H1 (cell line): ENCODE results near the gene FRMD4A. TPM values are rescaled to one million over a fixed set of nuclear protein-coding genes. Genes with fewer than 3 reads are reported as not detected.

Source experiments
- CTCF ChIA-PET: fragments of 300-600 bp; sonication (Branson Sonifier 250); formaldehyde crosslinking; loops from one replicate; lab custom pipeline; 2021; ENCODE audit not compliant: partially characterized antibody; lab: Charles Lee
- POLR2A ChIA-PET: fragments of 300-600 bp; sonication (Branson Sonifier 250); formaldehyde crosslinking; loops from one replicate; lab custom pipeline; 2021; ENCODE audit warnings: inconsistent platforms; ENCODE audit not compliant: partially characterized antibody; lab: Charles Lee
- DNase-seq, 2 experiments: peaks; one replicate each; pipeline versions ENCODE4 v3.0.0 to v3.0.0-alpha.2; 2010 to 2022; ENCODE audit warnings: low spot score in 2 of 2, low read depth in 1 of 2, mixed read lengths in 1 of 2
- FAIRE-seq: peaks from 2 replicates; lab custom pipeline; 2011; peaks lifted over from hg19 to GRCh38; lab: Jason Lieb, UNC
- H2AFZ ChIP-seq: 2 replicates; pipeline ENCODE4 v1.8.1; 2012; ENCODE audit warnings: low read length, inconsistent platforms
- H2AK5ac ChIP-seq: 2 replicates; pipeline ENCODE4 v1.6.1; 2013; ENCODE audit warnings: low read depth, low read length
- H2BK120ac ChIP-seq: replicated peaks from 2 replicates; pipeline ENCODE3; 2013; ENCODE audit warnings: low read depth, low read length, inconsistent platforms
- H2BK12ac ChIP-seq: 2 replicates; pipeline ENCODE4 v1.6.1; 2013; ENCODE audit warnings: low read depth, low read length
- H2BK15ac ChIP-seq: 2 replicates; pipeline ENCODE4 v1.6.1; 2013; ENCODE audit warnings: low read length
- H2BK20ac ChIP-seq: 2 replicates; pipeline ENCODE4 v1.6.1; 2013; ENCODE audit warnings: low read length
- H2BK5ac ChIP-seq: 2 replicates; pipeline ENCODE4 v1.6.1; 2013; ENCODE audit warnings: low read depth, low read length
- H3K14ac ChIP-seq: 2 replicates; pipeline ENCODE4 v1.6.1; 2013; ENCODE audit warnings: inconsistent platforms; ENCODE audit not compliant: insufficient read length
- H3K18ac ChIP-seq: 2 replicates; pipeline ENCODE4 v1.6.1; 2013; ENCODE audit warnings: low read length; ENCODE audit errors: extremely low read depth
- H3K23ac ChIP-seq: 2 replicates; pipeline ENCODE4 v1.6.1; 2013; ENCODE audit warnings: inconsistent platforms; ENCODE audit not compliant: insufficient read length
- H3K23me2 ChIP-seq: 2 replicates; pipeline ENCODE4 v1.6.1; 2013; ENCODE audit warnings: low read depth, low read length
- H3K27ac ChIP-seq: 2 replicates; pipeline ENCODE4 v1.6.1; 2011; ENCODE audit warnings: low read depth, low read length, inconsistent platforms
- H3K27me3 ChIP-seq, 4 experiments: replicated peaks in 1 of 4; 1 replicate in 1 of 4; 2 replicates in 3 of 4; pipeline versions ENCODE4 v1.6.1 to v1.8.1; 2011 to 2013; ENCODE audit warnings: low read length in 3 of 4, mild to moderate bottlenecking in 3 of 4, inconsistent platforms in 2 of 4, mixed read lengths in 2 of 4, moderate library complexity in 1 of 4; ENCODE audit not compliant: control insufficient read depth in 3 of 4, insufficient read depth in 3 of 4; ENCODE audit errors: extremely low read depth in 1 of 4
- H3K36me3 ChIP-seq, 4 experiments: 2 replicates each; pipeline versions ENCODE4 v1.6.1 to v1.8.1; 2011 to 2013; ENCODE audit warnings: mild to moderate bottlenecking in 4 of 4, low read length in 3 of 4, moderate library complexity in 2 of 4, control low read depth in 1 of 4, inconsistent platforms in 1 of 4; ENCODE audit not compliant: insufficient read depth in 4 of 4, control insufficient read depth in 2 of 4
- H3K4ac ChIP-seq: replicated peaks from 2 replicates; pipeline ENCODE3; 2013; ENCODE audit warnings: low read length, low read depth, mixed read lengths, inconsistent platforms; ENCODE audit not compliant: insufficient read length
- H3K4me1 ChIP-seq, 4 experiments: replicated peaks in 1 of 4; 1 replicate in 1 of 4; 2 replicates in 3 of 4; pipeline versions ENCODE4 v1.6.1 to v1.8.1; 2011 to 2013; ENCODE audit warnings: low read length in 3 of 4, inconsistent platforms in 2 of 4, mixed read lengths in 1 of 4; ENCODE audit not compliant: insufficient read depth in 4 of 4, control insufficient read depth in 3 of 4
- H3K4me2 ChIP-seq, 2 experiments: 2 replicates each; pipeline versions ENCODE4 v1.6.1 to v1.8.1; 2011 to 2013; ENCODE audit warnings: low read depth in 2 of 2, low read length in 2 of 2, control low read depth in 1 of 2, inconsistent platforms in 1 of 2, mild to moderate bottlenecking in 1 of 2; ENCODE audit not compliant: insufficient read depth in 1 of 2
- H3K4me3 ChIP-seq, 4 experiments: fragments of 200-600, 300-600 bp in 1 of 4; sonication (generic), shearing (Covaris generic), sonication (Bioruptor Twin) in 1 of 4; 2 replicates each; pipeline versions ENCODE4 v1.5.1 to v1.8.1; 2011 to 2016; ENCODE audit warnings: low read length in 4 of 4, low read depth in 3 of 4, control low read depth in 2 of 4, inconsistent platforms in 2 of 4, mild to moderate bottlenecking in 2 of 4, mixed read lengths in 1 of 4, moderate library complexity in 1 of 4; ENCODE audit not compliant: insufficient read depth in 2 of 4; ENCODE audit errors: extremely low read depth in 1 of 4
- H3K56ac ChIP-seq: replicated peaks from 2 replicates; pipeline ENCODE3; 2013; ENCODE audit warnings: low read depth, mild to moderate bottlenecking, mixed read lengths, low read length, inconsistent platforms; ENCODE audit not compliant: insufficient read length
- H3K79me1 ChIP-seq: 2 replicates; pipeline ENCODE4 v1.6.1; 2013; ENCODE audit warnings: low read depth, low read length, control low read depth
- H3K79me2 ChIP-seq, 2 experiments: 2 replicates each; pipeline versions ENCODE4 v1.6.1 to v1.8.1; 2012 to 2013; ENCODE audit warnings: low read length in 2 of 2, mild to moderate bottlenecking in 2 of 2, inconsistent platforms in 1 of 2; ENCODE audit not compliant: insufficient read depth in 2 of 2, control insufficient read depth in 1 of 2
- H3K9ac ChIP-seq, 4 experiments: replicated peaks in 1 of 4; 1 replicate in 1 of 4; 2 replicates in 3 of 4; pipeline versions ENCODE4 v1.6.1 to v1.8.1; 2011 to 2013; ENCODE audit warnings: low read depth in 3 of 4, low read length in 3 of 4, control low read depth in 2 of 4, mild to moderate bottlenecking in 2 of 4, moderate library complexity in 2 of 4, inconsistent platforms in 1 of 4; ENCODE audit errors: extremely low read depth in 1 of 4
- H3K9me3 ChIP-seq, 2 experiments: 2 replicates each; pipeline versions ENCODE4 v1.6.1 to v1.8.1; 2012 to 2013; ENCODE audit warnings: mild to moderate bottlenecking in 2 of 2, moderate library complexity in 2 of 2, control low read depth in 1 of 2, inconsistent platforms in 1 of 2, low read depth in 1 of 2, low read length in 1 of 2, mixed read lengths in 1 of 2; ENCODE audit not compliant: insufficient read depth in 2 of 2
- H4K20me1 ChIP-seq, 2 experiments: replicated peaks in 1 of 2; 2 replicates each; pipeline versions ENCODE3 to v1.8.1; 2011 to 2013; ENCODE audit warnings: inconsistent platforms in 2 of 2, low read length in 2 of 2, mild to moderate bottlenecking in 1 of 2; ENCODE audit not compliant: insufficient read depth in 2 of 2, control insufficient read depth in 1 of 2
- H4K5ac ChIP-seq: 2 replicates; pipeline ENCODE4 v1.6.1; 2013; ENCODE audit warnings: low read length, low read depth, mixed read lengths, inconsistent platforms; ENCODE audit not compliant: insufficient read length
- H4K8ac ChIP-seq: 2 replicates; pipeline ENCODE4 v1.8.0; 2013; ENCODE audit warnings: mild to moderate bottlenecking, moderate library complexity, low read length, inconsistent platforms; ENCODE audit not compliant: insufficient read depth; ENCODE audit errors: extremely low read depth
- H4K91ac ChIP-seq: replicated peaks from 2 replicates; pipeline ENCODE3; 2013; ENCODE audit warnings: low read length, mixed read lengths, inconsistent platforms; ENCODE audit not compliant: insufficient read length
- ATF2 ChIP-seq: IDR thresholded peaks from 2 replicates; pipeline ENCODE4 v1.6.1; 2012; ENCODE audit warnings: low read length, inconsistent platforms
- CBX5 ChIP-seq: fragments of 300-800, 300-1000 bp; sonication (generic); IDR thresholded peaks from 2 replicates; pipeline ENCODE4 v1.7.1; 2016; ENCODE audit warnings: antibody characterized with exemption, low read length, low read depth
- CTBP2 ChIP-seq: IDR thresholded peaks from 2 replicates; pipeline ENCODE4 v1.7.0; 2011; ENCODE audit warnings: borderline replicate concordance, mild to moderate bottlenecking, moderate library complexity, mixed read lengths, low read length; ENCODE audit not compliant: insufficient read depth, insufficient read length
- EGR1 ChIP-seq: IDR thresholded peaks from 2 replicates; pipeline ENCODE4 v1.6.1; 2011; ENCODE audit warnings: low read depth, low read length, borderline replicate concordance
- FOSL1 ChIP-seq: IDR thresholded peaks from 2 replicates; pipeline ENCODE4 v1.6.1; 2011; ENCODE audit warnings: mild to moderate bottlenecking, low read depth, low read length, moderate library complexity; ENCODE audit not compliant: insufficient read depth
- KDM1A ChIP-seq: fragments of 200-600, 300-600 bp; sonication (generic); IDR thresholded peaks from 2 replicates; pipeline ENCODE4 v1.7.1; 2016; ENCODE audit warnings: mild to moderate bottlenecking, low read length, borderline replicate concordance
- SP4 ChIP-seq: IDR thresholded peaks from 2 replicates; pipeline ENCODE4 v1.6.1; 2012; ENCODE audit warnings: low read length, inconsistent platforms
- SRF ChIP-seq: IDR thresholded peaks from 2 replicates; pipeline ENCODE4 v1.6.1; 2011; ENCODE audit warnings: mild to moderate bottlenecking, low read depth, low read length, moderate library complexity
- TAF7 ChIP-seq: optimal IDR thresholded peaks from 2 replicates; pipeline ENCODE3; 2011; ENCODE audit warnings: low read depth, mild to moderate bottlenecking, inconsistent platforms, low read length, moderate library complexity, borderline replicate concordance
- USF2 ChIP-seq: IDR thresholded peaks from 2 replicates; pipeline ENCODE4 v1.6.1; 2011; ENCODE audit warnings: low read length, improper control_type of control experiment
- WGBS, 2 experiments: shearing (Covaris generic) in 1 of 2; methylation state at CpG; one replicate each; pipeline versions ENCODE4 v1.1.6 to v1.1.7; 2013 to 2015; ENCODE audit warnings: low lambda C conversion rate in 2 of 2, mixed read lengths in 2 of 2, inconsistent platforms in 1 of 2, low coverage in 1 of 2, missing lambda C conversion rate in 1 of 2; ENCODE audit not compliant: insufficient replicate concordance in 2 of 2, insufficient coverage in 1 of 2, insufficient read length in 1 of 2; ENCODE audit errors: extremely low coverage in 1 of 2, missing lambda C conversion rate in 1 of 2; 5-methylcytosine and 5-hydroxymethylcytosine counted together
- polyA plus RNA-seq, 7 experiments: library from polyadenylated mRNA; depleted of rRNA in 3 of 7; stranded (reverse) in 5 of 7; unstranded in 2 of 7; fragments of >200 nt in 5 of 7; fragments of 200-250 nt in 2 of 7; gene quantifications; 1 replicate in 5 of 7; 2 replicates in 1 of 7; 4 replicates in 1 of 7; pipeline versions ENCODE4 v1.2.1 to v1.2.3, GENCODE V29; 2011 to 2013; ENCODE audit warnings: missing spikeins in 2 of 7, mixed read lengths in 2 of 7
- total RNA-seq: library from RNA; stranded (reverse); fragmentation: NEBNext Ultra II Directional; extraction: Animal tissue kit (Norgen Biotek cat#: 25700); gene quantifications from 2 replicates; pipeline ENCODE4 v1.2.1, GENCODE V29; 2021
- TF ChIP-seq, protein P1 (sequence below): IDR thresholded peaks from 2 replicates; pipeline ENCODE4 v1.6.1; 2012; ENCODE audit warnings: inconsistent platforms

Gene FRMD4A
- total and polyA plus RNA-seq, 2 of the 8 experiments (the other 6 are each of a cell fraction or from before 2014, with no cell fraction given) = 38.6 to 39.6 TPM

GRCh38 chr10:14356921-14357320 lies 26.2 kb upstream of the FRMD4A start:
- no peak overlapping the region for H3K9ac ChIP-seq
- no peak overlapping the region for H3K56ac ChIP-seq
- no peak overlapping the region for H3K18ac ChIP-seq
- DNase-seq (no peak), FAIRE-seq (no peak)
- no peak overlapping the region for H2BK5ac ChIP-seq
- H3K9me3 ChIP-seq = no peaks in the 10 kb centered on the region
- no peak overlapping the region for H3K4ac ChIP-seq
- no peak overlapping the region for H2BK20ac ChIP-seq
- H3K4me1 ChIP-seq = 0 out of 7 replicates have a peak, but pooled peaks cover 0 to 2% (median 0%) of the 10 kb centered on the region in 4 experiments
- ChIA-PET CTCF (no interaction called here), POLR2A (no interaction called here)
- no peak overlapping the region for H3K14ac ChIP-seq
- no peaks in the 10 kb centered on the region for H3K36me3 ChIP-seq
- no peak overlapping the region for H3K27ac ChIP-seq
- no peak overlapping the region for H3K23ac ChIP-seq
- no peak overlapping the region for H2AFZ ChIP-seq
- H3K4me3 ChIP-seq = no peak overlapping the region
- no peak overlapping the region for H4K5ac ChIP-seq
- no peak overlapping the region for H4K91ac ChIP-seq
- no peaks in the 10 kb centered on the region for H4K20me1 ChIP-seq
- no peaks in the 10 kb centered on the region for H3K79me1 ChIP-seq
- H4K8ac ChIP-seq = no peak overlapping the region
- no peaks in the 10 kb centered on the region for H3K27me3 ChIP-seq
- H3K23me2 ChIP-seq = no peaks in the 10 kb centered on the region
- no peak overlapping the region for H2BK12ac ChIP-seq
- H2BK120ac ChIP-seq = no peak overlapping the region
- no peak overlapping the region for H2BK15ac ChIP-seq
- WGBS, 2 experiments = 92% methylated on average over 3 of the region's 3 CpGs; no CpG with 5 or more reads in 1 of the 2 experiments
- no peak overlapping the region for H2AK5ac ChIP-seq
- H3K79me2 ChIP-seq = no peaks in the 10 kb centered on the region
- H3K4me2 ChIP-seq = no peak overlapping the region
- TF ChIP-seq ATF2 = no peak
- TF ChIP-seq TAF7 = no peak
- no peak for TF ChIP-seq SRF
- TF ChIP-seq KDM1A = no peak
- no peak for TF ChIP-seq CTBP2
- no peak for TF ChIP-seq USF2
- TF ChIP-seq, protein P1, sequence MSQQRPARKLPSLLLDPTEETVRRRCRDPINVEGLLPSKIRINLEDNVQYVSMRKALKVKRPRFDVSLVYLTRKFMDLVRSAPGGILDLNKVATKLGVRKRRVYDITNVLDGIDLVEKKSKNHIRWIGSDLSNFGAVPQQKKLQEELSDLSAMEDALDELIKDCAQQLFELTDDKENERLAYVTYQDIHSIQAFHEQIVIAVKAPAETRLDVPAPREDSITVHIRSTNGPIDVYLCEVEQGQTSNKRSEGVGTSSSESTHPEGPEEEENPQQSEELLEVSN = no peak
- no peak for TF ChIP-seq CBX5
- TF ChIP-seq FOSL1 = no peak
- no peak for TF ChIP-seq EGR1
- TF ChIP-seq SP4 = no peak
